ENCODE results near the gene MAU2.

DNA sequence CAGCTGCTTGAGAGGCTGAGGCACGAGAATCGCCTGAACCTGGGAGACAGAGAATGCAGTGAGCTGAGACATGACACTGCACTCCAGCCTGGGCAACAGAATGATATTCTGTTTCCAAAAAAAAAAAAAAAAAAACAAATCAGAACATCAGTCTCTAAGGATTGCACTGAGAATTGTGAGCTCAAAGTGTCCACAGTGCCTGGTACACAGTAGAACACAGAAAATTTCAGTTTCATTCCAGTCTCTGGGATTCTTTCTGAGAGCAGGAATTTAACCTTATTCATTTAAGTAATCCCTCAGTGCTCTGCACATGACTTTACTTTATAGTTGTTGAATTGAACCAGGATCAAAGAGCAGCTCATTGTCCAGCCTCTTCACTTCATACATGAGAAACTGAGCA, 58.9 kb downstream of the MAU2 start:
- TF ChIP-seq, protein P1, sequence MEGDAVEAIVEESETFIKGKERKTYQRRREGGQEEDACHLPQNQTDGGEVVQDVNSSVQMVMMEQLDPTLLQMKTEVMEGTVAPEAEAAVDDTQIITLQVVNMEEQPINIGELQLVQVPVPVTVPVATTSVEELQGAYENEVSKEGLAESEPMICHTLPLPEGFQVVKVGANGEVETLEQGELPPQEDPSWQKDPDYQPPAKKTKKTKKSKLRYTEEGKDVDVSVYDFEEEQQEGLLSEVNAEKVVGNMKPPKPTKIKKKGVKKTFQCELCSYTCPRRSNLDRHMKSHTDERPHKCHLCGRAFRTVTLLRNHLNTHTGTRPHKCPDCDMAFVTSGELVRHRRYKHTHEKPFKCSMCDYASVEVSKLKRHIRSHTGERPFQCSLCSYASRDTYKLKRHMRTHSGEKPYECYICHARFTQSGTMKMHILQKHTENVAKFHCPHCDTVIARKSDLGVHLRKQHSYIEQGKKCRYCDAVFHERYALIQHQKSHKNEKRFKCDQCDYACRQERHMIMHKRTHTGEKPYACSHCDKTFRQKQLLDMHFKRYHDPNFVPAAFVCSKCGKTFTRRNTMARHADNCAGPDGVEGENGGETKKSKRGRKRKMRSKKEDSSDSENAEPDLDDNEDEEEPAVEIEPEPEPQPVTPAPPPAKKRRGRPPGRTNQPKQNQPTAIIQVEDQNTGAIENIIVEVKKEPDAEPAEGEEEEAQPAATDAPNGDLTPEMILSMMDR (IDR thresholded peaks at IDR 0.05) = no peak
- TF ChIP-seq POLR2A (IDR thresholded peaks at IDR 0.05) = no peak

Data from testis (tissue), 2 donors.